T1000 (cell line): ENCODE data around the gene C6orf163.

ENCODE experiments used
- DNase-seq: peaks from one replicate; lab custom pipeline; 2025; ENCODE audit warnings: mixed read lengths; lab: John Stamatoyannopoulos, UW

The C6orf163 gene

DNA sequence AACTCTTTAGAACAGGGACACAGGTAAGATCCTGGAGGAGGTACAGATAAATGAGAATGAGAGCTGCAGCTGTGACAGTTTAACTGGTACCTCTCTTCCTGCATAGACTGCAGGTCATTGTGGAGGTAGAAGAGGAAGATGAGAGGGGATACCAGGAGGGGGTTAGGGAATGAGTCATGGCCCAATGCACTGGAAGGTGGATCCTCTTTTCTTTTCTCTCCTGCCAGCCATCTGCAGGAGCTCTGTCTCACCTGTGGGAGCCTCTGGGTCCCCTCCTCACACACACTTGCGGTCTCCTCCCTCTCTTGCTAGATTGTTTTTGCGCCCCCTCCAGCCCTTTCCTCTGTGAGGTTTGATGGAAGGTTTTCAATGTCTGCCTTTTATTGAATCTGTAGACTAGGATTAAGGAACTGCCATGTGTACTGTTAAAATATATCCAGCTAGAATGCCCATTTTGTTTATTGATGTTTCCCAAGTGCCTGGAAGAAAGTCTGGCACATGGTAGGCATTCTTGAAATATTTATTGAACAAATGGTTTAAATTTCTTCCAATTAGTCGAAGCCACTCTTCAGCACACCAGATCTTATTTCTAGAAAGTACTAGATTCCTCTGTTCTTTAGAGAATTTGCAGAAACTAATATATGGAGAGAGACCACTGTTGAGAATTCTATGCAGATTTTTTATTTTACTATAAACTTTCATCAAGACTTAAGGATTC is 13.0 kb downstream of the C6orf163 start:
- no peak for DNase-seq

DNA sequence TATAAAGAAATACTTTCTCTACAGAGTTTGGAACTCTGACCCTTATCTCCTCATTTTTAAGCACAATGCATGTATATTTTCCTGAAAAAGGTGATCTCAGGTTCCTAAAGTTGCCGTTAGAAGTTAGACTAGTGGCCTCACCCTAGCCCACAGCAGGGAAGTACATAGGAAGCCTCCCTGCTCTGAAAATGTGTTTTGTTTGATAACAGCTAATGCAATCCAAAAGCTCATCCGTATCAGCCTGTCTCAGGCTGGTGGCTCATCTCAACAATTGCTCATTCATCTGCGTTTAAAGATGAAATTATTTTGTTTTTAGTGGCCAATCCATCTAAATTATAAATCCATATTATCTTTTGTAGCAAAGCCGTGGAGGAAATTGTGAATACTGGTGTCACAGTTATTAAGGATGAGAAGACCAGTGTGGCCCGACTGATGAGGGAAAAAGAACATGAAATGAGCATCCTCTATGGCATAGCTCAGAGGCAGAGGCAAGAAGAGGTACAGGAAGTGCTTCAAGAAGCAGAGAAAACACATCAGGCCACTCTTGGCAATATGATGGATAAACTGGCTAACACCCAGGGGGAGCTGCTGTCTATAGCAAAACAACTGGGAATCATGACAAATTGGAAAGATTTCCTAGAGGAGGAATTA is 20.1 kb downstream of the C6orf163 start:
- DNase-seq, result no peak

DNA sequence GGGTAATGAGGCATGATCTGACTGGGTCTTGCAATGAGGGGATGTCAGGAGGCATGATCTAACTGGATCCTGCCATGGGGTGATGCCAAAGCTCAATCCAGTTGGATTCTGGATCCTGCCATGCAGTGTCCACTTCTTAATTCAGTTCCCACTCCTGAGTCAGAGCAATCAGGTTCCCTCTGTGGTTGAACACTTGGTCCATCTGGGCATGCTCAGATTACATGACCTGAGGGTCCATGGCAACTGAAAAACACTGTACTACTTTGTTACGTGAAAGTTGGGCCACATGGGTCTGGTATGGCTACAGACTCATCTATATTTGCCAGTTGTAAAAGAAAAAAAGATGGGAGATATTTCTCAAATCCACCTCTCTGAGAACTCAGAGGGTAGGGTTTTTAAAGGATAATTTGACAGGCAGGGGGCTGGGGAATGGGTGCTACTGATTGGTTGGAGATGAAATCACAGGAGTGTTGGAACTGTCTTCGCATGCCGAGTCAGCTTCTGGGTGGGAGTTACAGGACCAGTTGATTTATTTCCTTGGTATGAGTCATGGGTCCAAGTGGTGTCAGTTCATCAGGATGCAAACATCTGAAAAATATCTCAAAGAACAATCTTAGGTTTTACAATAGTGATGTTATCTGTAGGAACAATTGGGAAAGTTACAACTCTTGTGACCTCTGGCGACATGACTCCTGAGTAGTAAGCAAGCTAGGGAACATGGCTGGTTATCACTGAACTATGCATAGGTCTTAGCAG is 21.6 kb downstream of the C6orf163 start:
- DNase-seq, result no peak

DNA sequence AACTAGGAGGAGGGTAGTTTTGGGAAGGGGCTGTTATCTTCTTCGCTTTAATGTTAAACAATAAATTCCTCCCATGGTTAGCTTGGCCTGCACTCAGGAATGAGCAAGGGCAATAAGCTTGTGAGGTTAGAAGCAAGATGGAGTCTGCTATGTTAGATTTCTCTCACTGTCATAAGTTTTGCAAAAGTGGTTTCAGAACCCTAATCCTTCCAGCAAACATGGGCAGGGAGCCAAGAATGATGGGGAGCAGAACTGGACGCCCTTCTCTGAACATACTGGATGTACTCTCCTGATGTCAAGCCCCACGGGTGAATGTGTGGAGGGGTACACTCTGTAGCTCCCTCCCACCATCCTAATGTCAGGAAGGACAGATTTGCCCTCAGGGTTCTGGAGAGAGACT is 22.3 kb downstream of the C6orf163 start:
- no peak for DNase-seq

DNA sequence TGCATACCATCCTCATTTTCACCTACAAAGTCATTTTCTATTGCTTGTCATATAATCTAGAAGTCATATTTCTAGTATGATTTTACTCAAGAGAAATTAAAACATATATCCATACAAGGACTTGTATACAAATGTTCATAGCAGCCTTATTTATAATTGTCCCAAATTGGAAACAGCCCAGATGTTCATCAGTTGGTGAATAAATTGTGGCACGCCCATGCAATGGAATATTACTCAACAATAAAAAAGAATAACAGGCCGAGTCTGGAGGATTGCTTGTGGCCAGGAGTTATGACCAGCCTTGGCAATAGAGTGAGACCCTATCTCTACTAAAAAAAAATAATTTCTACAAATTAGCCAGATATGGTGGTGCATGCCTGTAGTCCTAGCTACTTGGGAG is 28.8 kb downstream of the C6orf163 start:
- DNase-seq, result no peak

DNA sequence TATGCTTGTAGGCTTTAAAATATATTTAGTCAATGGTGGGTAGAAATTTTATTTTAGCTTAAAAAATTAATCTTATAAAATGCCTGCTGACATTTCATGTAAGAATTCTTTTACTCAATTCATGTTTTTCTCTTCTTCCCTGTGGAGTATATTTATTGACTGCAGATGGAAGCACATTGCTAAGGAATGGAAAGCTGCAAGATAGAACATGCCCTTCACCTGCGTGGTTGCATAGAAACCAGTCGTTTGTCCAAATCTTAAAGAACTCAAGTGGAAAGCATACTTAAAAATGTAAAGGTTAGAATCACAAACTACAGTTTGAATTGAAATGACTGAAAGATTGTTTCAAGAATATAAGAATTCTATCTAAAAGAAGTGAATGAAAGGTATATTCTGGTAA is 30.7 kb downstream of the C6orf163 start:
- no peak for DNase-seq

DNA sequence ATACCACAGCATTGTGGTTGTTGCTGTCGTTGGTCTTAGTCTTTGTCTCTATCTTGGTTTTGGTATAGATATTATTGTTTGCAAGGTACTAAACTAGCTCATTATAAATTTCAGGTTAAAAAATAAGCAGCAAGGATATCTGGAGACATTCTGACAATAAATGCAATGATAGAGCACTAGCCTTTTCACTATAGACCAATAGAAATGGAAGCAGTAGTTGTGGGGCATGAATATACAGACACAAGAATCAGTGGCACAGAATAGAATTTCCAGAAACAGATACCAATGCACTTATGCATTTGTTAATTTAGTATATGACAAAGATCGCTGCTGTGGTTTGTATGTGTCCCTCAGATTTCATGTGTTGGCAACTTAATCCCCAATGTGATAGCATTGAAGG is 32.0 kb downstream of the C6orf163 start:
- no peak for DNase-seq

DNA sequence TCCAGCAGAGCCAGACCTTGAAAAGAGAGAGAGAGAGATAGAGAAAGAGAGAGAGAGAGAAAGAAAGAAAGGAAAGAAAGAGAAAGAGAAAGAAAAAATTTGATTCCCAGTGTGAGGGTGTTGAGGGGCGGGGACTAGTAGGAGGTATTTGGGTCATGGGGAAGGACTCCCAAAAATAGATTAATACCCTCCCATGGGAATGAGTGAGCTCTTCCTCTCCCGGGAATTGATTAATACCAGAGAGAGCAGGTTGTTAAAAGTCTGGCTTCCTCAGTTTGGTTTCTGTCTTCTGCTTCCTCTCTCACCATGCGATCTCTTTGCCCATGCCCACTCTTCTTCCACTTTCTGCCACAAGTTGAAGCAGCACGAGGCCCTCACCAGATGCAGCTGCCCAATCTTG is 34.3 kb downstream of the C6orf163 start:
- DNase-seq, result no peak

DNA sequence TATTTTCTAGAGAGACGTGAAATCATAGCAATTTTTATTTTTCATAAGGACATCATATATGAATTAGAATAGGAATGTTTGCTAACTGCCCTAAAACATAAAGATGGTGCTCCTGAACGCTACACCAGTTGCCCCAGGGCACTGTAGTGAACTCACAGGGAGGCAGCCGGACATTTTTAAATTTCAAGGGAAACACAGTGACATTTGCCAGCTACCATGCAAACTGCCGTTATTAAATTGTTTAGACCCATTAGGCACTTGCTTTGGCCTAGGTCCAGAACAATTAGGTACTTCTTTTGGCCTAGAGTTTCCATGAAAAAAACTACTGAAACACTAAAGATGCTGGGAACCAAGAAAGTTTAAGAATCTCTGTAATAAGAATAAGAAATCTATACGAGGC is 38.2 kb downstream of the C6orf163 start:
- no peak for DNase-seq

DNA sequence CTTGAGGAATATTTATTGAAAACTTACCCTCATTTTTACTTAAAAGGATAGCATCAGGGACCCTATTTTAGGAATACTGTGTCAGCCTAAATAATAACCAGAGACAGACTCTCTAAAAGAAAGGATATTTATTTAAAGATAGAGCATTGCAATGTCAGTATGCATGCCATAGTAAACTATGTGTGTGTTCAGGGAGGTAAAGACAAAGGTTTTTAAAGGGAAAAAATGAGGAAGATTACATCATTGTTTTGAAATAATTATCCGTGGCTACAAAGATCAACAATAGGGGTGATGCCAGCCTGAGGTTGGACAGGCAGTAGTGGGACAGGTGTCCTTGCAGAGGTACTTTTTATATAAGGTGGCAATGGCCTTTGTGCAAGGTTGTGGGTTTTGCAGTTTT is 39.4 kb downstream of the C6orf163 start:
- no peak for DNase-seq

DNA sequence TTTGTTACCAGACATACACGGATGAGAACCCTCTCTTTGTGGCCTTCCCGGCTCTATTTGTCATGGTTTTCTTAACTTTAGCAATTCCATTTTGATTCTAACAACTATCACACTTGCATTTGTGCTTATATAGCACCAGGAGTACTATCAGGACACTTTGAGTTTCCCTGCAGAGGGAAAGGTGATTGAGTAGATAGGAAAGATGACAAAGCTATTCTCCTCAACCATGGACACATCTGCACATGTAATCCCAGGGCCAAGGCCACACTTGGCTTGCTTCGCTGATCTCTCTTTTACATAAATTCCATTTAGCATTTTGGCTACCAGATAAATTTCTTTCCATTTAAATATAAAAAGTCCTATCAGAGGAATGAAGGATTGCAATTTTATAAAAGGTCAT is 39.8 kb downstream of the C6orf163 start:
- no peak for DNase-seq

DNA sequence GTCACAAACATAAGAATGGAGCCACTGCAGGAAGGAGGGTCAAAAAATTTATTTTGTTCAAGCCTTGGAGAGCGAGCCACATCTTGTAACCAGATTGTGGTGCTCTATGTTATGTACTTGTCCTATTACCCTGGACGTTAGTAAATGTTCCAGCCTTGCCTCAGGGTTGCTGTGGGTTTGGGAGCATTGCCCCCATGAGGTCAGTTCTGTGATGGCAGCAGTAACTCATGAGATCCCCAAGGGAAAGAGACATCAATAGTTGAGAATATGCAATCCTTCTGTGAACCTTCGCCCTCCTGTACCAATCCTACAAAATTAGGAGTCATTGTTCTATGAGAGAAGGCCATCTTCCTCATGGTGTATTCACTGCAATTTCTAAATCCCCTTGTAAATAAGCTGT is 46.7 kb downstream of the C6orf163 start:
- DNase-seq, result no peak

DNA sequence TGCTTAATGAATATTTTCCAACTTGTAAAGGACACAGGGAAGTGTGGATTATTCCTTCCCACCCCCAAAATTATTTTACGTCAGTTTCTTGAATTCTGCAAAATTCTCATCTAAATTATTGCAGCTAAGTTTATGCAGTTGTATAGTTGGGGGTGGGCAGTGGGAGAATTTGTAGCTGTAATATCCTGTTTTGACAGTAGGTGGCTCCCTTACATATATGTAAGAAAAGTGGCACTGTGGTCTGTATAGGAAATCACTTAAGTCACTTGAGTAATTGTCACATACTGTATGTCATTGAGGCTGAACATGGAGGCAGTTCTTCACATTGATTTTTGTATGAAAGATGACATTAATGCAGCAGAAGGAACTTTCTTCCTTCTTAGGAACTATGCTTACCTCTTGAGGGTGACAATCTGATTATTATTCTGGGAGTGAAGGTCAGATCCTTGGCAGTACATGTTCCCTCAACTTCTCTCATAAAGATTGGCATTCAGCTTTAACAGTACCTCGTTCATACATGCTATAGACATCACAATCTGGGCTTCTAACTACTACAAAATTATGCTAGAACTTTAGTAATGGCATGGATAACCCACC is 48.5 kb downstream of the C6orf163 start:
- DNase-seq, result no peak

DNA sequence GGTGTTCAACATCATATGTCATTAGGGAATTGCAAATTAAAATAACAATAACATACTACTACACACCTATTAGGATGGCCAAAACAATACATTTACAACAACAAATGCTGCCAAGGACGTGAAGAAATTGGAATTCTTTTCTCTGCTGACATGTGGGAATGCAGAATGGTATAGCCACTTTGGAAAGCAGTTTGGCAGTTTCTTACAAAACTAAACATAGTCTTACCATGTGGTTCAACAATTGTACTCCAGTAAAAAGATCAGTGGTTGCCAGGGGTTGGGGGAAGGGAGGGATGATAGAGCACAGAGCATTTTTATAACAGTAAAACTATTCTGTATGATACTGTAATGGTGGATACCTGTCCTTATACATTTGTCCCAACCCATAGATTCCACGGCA is 50.8 kb downstream of the C6orf163 start:
- no peak for DNase-seq

DNA sequence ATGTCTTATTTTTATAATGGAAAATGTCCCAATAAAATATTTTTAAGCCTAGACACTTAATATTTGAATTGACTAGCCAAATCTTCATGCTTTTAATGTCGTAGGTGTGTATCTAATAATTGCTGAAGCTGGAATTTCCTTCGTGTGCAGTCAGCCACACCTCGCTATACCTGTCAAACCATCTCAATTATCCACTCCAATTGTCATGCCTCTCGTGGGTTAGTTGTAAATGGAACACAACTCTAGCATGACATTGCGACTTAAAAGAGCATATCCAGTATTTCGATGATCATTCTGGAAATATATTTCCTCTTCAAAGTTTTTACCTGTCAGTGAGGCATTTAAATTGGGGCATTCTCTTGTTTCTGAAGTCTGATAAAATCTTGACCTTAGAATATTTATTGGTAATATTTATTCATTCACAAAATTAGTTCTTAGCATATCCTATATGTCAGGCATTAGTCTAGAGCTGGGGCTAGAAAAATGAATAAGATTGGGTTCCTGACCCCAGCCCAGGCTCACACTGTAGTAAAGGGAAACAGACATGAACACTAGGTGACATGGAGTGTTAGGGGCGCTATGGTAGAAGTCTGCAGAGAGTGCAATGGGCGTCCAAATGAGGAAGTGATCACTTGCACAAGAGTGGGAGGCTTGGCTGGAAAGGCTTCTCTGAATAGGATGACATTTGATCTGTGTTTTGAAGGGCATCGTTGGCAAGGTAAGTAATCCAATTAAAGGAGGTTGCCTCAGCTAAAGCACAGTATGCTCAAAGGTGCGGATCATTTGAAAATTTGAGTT is 52.2 kb downstream of the C6orf163 start:
- no peak for DNase-seq

DNA sequence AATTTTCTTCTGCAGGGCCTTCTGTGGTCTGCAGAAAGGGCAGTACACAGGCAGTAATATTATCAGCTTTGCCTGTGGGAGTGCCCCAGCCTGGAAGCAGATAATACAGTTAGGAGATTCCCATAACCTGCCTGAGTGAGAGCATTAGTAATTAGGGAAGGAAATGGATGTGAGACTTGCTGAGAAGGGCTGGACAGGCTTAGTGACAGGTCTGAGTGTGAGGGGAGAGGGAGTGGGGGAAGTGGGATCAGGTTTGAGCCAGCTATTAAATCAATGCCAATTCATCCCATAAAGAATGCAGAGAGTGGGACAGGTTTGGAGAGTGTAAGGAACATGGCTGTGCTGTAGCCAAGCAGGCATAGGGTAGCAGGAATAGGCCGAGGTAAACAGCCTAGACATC is 53.0 kb downstream of the C6orf163 start:
- no peak for DNase-seq

DNA sequence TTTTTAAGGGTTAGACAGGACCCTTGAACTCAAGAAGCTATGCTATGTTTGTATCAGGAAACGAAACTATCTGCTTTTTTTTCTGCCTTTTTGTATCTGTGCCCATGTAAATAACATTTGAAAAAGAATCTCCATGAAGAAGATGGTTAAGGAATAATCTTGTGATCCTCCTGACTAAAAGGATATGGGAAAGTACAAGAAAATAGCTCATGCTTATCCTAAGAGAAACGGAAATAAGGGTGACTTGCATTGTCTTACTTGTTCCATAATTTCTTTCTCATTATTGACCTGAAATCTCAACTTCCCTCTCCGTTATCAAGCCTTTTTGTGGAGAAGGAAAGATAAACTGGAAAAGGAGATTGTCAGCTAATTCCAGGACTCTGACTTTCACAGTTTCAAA is 57.2 kb downstream of the C6orf163 start:
- no peak for DNase-seq

DNA sequence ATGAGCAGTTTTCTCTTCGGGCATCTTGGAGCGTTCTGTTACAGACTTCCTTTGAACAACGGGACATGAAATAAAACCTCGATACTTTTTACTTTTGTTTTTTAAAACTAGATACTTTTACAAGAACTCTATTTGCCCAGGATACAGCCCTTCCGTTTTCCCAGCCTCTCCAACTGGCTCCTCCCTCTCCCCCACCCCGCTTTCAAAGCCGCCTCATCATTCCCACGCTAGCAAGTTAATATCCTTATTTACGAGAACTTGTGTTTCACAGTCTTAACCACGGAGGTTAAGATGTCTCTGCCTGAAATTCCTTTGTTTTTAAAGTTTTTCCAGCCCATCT is 62.9 kb downstream of the C6orf163 start:
- DNase-seq, result peak; percentile 51

DNA sequence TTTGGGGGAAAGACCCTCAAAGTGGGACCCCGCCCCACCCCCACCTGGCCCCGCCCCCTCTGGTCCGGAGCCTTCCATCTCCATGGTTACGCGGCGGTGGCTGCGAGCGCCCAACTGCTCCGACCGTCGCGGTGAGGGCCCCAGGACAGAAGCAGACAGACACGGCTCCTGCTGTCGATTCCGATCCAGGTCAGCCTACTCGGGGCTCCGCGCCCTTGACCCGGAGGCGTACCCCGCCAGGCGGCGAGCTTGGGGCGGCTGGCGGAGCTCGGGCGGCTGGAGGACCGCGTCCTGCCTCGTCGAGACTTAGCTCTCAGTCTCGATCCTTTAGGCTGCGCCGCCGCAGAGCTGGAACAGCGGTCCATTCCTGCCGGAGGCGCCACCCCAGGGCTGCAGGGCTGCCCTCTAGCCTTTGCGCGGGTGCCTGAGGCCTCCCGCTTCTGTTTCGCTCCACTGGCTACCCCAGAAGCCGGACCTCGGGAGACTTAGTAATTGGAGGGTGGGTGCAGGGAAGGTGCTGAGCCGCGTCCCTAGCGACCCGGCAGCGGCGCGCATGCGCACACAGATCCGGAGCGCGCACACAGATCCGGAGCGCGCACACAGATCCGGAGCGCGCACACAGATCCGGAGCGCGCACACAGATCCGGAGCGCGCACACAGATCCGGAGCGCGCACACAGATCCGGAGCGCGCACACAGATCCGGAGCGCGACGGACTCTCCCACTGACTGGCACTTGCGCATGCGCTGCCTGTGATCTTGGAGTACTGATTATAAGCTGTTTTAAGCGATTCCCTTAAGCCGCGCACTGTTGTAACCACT is 63.5 kb downstream of the C6orf163 start, which contains the start of gene CFAP206:
CFAP206 (plus strand) TSS at position 72 of the 820 bp plus-strand sequence. CDS start 1,868 bp downstream, outside the sequence.
- peak; percentile 80 for DNase-seq

DNA sequence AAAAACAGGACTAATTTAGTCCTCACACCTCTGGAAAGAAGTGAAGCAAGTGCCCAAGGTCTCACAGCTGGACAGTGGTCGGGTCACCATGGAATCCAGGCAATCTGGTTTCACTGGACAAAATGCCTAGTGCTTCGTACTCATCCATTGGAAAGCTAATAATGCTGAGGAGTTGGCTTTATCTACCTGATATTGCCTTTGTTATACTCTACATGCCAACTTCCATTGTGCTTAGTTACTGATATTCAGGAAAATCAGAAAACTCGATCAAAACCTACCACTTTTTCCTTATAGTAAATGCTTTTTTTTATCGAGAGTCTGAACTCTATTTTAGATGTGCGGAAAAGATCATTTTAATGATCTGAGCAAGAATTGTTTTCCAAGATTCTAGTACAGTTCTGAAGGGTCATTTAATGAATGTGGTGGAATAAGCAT is 64.1 kb downstream of the C6orf163 start:
- no peak for DNase-seq
